ENCODE measurements around the gene TOLLIP.
"Not testable (repeated sequence)": the region's sequence is repeated elsewhere in the genome, so short reads cannot be mapped to it uniquely, and the experiment has no call there.

- TF ChIP-seq, protein P1, sequence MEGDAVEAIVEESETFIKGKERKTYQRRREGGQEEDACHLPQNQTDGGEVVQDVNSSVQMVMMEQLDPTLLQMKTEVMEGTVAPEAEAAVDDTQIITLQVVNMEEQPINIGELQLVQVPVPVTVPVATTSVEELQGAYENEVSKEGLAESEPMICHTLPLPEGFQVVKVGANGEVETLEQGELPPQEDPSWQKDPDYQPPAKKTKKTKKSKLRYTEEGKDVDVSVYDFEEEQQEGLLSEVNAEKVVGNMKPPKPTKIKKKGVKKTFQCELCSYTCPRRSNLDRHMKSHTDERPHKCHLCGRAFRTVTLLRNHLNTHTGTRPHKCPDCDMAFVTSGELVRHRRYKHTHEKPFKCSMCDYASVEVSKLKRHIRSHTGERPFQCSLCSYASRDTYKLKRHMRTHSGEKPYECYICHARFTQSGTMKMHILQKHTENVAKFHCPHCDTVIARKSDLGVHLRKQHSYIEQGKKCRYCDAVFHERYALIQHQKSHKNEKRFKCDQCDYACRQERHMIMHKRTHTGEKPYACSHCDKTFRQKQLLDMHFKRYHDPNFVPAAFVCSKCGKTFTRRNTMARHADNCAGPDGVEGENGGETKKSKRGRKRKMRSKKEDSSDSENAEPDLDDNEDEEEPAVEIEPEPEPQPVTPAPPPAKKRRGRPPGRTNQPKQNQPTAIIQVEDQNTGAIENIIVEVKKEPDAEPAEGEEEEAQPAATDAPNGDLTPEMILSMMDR (IDR thresholded peaks at IDR 0.05 in 8 of 11, conservative IDR thresholded peaks at IDR 0.05 in 3 of 11): not testable (repeated sequence)
- TF ChIP-seq POLR2A (IDR thresholded peaks at IDR 0.05): not testable (repeated sequence)
Observed at GRCh38 chr11:1248951-1249350, 60.5 kb downstream of the TOLLIP start.
